Heart left ventricle (tissue), 13 donors: ENCODE results near the gene NAPG.

Experiments
- CTCF ChIP-seq, 12 donors: fragments of 200-600 bp; sonication (generic) in 4 of 12; IDR thresholded peaks; one replicate each; pipeline versions ENCODE4 v1.5.0 to v1.8.0; 2018 to 2022; ENCODE audit warnings: antibody characterized with exemption in 12 of 12, mild to moderate bottlenecking in 5 of 12
- POLR2A ChIP-seq, 2 donors: fragments of 450-650 bp; IDR thresholded peaks; one replicate each; pipeline ENCODE4 v1.6.1; 2017; ENCODE audit warnings: antibody characterized with exemption in 2 of 2, mild to moderate bottlenecking in 2 of 2, moderate library complexity in 2 of 2
- donor health status: ischemic (EF 13 %, LVEDD 7.1; RV severe dilation, severe dysfunction).
- donor health status: DM: no; HTN: yes; CAD: no.
- donor health status: DM: no; HTN: no; CAD: no.
- donor health status: ischemic (EF 25% LVEDD 6.9; RV normal size, moderate dysfunction).
- donor health status: ischemic (EF 25% LVEDD 5.7; RV mildly dilated, moderate dysfunction).
- donor health status: ischemic (EF 35%, LVEDD 5.7; RV mildly dilated, moderate dysfunction).
- donor health status: nonischemic (EF 11% LVEDD 7.7; RV severe dilation, severe dysfunction).
- donor health status: DM: yes; HTN: yes; CAD: no.
- donor health status: PGD.
- donor health status: ischemic (EF 29% LVEDD 5.4; RV normal size, mild dysfunction).
- donor health status: nonischemic (EF 23%, LVEDD 6.1; RV moderate dilation, normal function).

GRCh38 chr18:10533111-10533510, 7.3 kb downstream of the NAPG start:
- TF ChIP-seq POLR2A (IDR thresholded peaks at IDR 0.05) (no peak), CTCF (IDR thresholded peaks at IDR 0.05) (no peak)
